Measurements from ENCODE around the gene KDM6A.
"Not testable (repeated sequence)": the region's sequence is repeated elsewhere in the genome, so short reads cannot be mapped to it uniquely, and the experiment has no call there.

The KDM6A gene

DNA sequence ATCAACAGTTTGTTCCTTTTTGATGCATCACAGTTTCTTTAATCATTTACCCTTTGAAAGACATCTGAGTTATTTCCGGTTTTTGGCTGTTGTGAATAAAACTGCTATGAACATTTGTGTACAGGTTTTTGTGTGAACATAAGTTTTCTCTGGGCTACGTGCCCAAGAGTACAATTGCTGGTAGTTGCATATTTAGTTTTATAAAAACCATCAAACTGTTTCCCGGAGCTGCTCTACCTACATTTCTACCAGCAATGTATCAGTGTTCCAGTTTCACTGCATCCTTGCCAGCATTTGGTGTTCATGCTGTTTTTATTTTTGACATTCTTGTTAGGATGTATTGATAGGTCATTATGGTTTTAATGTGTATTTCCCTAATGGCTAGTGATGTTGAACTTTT is 17.3 kb downstream of the KDM6A start:
- DNase-seq = no peak

DNA sequence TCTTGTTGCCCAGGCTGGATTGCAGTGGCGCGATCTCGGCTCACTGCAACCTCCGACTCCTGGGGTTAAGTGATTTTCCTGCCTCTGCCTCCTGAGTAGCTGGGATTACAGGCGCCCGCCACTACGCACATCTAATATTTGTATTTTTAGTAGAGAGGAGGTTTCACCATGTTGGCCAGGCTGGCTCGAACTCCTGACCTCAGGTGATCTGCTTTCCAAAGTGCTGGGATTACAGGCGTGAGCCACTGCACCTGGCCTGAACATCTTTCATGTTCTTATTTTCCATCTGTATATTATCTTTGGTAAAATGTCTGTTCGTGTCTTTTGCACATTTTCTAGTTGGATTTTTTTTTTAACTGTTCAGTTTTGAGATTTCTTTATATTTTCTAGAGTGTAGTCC is 17.7 kb downstream of the KDM6A start:
- DNase-seq = not testable (repeated sequence)

DNA sequence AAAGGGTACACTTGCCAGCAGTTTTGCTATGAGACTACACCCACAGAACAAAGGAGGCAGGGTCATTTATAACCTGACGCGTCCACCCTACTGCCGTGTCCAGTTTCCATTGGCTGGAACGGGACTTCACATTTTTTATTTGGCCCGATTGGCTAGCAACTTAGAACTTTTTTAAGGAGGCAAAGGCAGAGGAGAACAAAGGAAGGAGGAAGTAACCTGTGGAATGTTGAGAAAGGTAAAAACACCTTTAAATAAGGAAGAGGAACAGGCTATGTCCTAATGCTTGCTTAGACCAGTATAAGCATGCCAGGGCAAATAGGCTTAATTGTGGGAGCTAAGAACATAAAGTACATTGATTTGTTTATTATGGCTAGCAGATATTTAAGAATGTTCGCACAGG is 18.7 kb downstream of the KDM6A start:
- no peak for DNase-seq

DNA sequence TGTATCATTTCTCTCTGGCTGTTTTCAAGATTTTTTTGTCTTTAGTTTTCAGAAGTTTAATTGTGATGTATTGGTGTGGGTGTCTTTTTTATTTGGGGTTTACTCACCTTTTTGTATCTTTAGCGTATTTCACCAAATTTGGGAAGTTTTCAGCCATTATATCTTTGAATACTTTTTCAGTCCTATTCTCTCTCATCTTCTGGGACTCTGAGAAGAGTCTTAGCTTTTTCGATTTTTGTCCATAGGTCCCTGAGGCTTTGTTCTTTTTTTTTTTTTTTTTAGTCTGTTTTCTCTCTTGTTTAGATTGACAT is 23.8 kb downstream of the KDM6A start:
- no peak for DNase-seq

DNA sequence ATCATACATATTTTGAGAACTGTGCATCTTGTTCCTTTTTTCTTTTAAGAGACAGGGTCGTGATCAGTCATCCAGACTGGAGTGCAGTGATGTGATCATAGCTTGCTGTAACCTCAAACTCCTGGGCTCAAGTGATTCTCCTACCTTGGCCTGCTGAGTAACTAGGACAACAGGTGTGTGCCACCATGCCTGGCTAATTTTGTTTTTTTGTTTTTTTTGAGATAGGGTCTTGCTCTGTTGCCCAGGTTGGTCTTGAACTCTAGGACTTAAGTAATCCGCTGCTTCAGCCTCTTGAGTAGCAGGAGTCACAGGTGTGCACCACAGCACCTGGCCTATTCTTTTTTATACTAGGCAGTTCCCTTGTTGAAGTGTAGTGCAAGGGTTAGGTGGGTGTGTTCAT is 24.6 kb downstream of the KDM6A start:
- DNase-seq = no peak

DNA sequence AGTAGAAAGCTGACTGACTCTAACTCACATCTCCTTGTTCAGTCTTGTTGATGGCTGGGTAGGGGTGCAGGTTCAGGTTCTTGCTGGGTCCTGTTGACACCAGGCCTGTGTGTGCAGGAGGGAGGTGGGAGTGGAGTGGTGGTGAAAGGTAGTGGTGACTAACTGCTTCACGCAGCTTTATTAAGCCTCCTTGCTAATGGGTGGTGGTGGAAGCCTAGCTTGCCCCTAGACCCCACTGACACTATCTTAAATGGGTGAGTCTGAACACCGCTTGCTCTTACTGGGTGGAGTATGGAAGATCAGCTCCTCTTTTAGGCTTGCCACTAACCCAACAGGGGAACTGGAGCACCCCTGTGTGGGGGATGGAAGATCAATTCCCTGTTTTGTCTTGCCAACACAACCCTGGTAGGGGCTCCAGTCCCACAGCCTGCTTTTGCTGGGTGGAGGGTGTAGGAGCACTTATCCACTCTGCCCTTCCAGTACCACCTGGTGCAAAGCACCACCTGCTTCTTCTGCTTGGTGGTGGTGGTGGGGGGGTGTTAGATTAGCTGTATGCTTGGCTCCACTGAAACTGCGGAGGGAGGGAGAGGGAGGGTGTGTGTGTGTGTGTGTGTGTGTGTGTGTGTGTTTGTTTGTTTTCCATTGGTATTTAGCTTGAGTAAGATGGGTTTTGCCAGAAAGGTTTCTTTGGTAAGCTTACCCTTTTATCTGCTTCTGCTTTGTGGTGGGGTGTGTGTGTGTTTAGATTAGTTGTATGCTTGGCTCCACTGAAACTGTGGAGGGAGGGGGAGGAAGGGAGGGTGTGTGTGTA is 25.6 kb downstream of the KDM6A start:
- no peak for DNase-seq

DNA sequence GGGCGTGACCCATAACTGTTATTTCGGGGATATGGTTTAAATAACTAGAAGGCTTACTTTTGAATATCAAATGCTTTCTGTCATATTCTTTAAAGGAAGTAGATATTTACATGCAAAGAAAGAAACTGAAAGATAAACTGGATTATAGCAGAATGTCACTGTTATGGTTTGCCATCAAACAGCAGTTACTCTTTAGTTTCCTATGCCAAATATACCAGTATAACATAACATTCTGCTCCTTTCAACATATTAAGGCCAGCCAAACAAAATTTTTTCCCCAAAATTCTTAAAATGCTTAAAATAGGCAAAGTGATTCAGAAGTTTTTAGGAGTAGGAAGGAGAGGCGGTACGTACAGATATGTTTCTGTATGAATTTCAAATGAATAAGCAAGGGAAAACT is 27.0 kb downstream of the KDM6A start:
- DNase-seq = no peak

DNA sequence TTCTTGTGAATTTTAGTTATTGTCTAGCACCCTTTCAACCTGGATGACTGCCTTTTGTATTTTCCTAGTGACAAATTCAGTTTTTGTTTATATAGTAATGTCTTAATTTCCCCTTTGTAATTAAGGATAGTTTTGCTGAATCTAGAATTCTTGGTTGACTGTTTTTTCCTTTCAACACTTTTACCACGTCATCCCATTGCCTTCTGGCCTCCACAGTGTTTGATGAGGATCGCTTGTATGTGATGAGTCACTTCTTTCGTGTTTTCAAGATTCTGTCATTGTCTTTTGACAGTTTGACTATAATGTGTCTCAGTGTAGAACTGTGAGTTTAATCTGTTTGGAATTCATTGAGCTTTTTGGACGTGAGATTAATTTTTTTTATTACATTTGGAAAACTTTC is 30.1 kb downstream of the KDM6A start:
- DNase-seq = no peak

DNA sequence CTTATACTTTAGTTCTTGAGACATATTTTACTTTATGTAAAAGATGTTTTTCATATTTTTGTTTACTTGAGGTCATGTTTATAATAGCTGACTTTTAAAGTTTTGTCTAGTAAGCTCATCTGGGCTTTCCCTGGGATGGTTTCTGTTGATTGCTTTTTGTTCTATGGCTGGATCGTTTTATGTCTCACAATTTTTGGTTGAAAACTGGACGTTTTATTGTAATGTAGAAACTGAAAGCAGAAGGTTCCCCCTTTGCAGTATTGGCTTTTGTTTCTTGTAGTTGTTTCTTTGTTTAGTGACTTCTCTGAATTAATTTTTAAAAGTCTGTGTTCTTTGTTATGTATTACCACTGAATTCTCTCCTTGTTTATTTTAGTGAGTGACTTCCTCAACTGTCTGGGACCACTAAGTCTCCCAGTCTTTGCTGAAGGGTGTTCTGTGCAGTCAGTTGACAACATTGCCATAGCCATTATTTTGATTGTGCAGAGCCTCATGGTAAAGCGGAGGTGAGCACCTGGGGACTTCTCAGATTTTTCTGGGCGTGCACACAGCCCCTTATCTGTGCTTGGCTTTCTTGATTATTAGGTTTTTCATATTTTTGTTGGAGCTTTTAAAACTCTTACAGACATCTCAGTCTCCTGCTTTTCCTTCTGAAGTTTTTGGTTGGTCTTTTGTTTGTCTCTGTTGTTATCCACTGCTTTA is 31.0 kb downstream of the KDM6A start:
- DNase-seq = no peak

DNA sequence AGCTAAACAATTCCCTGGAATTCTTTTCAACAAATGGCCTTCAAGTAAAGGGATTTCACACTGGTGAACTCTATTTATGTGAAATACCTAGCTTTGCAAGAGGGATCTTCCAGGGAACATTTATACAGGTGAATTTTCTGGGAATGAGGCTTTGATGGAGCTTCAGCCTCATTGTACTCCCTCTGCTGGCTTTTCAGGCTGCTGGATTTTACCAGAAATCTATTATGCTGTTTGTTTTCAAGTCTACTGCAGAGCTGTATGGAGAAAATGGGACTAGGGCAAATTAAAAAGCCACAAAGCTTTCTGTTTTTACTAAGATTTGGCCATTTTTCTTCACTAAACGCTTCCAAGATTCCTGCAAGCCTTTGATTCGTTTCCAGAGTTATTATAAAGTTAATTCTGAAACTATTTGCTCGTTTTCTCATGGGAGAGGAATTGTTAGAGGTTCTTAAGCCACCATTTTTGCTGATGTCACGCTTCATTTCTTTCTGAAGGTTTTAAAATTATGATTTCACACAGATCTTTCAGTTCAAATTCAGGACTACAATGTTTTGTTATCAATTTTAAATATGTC is 31.6 kb downstream of the KDM6A start:
- DNase-seq = no peak

DNA sequence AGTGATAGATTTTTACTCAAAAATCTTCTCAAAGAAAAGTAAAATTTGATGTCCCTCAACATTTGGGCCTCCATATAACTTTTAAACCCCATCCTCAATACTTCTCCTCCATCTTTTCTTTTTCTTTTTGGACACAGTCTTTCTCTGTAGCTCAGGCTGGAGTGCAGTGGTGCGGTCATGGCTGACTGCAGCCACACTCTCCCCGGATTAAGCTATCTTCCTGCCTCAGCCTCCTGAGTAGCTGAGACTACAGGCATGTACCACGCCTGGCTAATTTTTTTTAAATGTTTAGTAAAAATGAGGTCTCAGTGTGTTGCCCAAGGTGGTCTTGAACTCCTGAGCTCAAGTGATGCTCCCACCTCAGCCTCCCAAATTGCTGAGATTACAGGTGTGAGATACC is 33.1 kb downstream of the KDM6A start:
- DNase-seq = no peak

DNA sequence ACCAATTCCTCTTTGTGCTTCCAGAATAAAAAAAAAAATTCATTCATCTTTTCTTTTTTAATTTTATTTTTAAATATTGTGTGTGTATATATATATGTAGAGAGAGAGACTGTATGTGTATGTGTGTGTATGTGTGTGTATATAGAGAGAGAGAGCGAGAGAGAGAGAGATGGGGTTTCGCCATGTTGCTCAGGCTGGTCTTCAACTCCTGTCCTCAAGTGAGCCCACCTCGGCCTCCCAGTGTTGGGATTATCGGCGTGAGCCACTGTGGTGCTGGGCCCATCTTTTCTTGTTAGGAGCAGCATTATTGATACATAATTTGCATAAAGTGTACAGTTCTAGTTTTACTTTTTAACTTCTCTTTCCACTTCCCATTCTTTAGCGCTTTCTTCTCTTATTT is 33.6 kb downstream of the KDM6A start:
- no peak for DNase-seq

DNA sequence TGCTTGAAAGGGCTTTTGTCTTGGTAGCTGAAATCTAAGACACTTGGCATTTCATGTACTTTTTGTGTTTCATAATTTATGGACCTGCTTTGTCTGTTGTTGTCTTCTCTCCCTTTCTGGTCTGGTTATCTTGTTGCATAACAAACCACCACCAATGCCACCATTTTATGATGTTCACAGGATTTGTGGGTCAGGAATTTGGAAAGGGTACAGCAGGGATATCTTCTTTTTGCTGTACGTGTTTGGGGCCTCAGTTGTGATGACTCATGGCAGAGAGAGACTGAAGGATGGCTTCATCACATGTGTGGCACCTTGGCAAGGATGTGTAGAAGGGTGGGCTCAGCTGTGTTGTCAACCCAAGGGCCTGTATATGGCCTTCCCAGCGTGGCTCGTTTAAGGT is 35.2 kb downstream of the KDM6A start:
- DNase-seq = no peak

DNA sequence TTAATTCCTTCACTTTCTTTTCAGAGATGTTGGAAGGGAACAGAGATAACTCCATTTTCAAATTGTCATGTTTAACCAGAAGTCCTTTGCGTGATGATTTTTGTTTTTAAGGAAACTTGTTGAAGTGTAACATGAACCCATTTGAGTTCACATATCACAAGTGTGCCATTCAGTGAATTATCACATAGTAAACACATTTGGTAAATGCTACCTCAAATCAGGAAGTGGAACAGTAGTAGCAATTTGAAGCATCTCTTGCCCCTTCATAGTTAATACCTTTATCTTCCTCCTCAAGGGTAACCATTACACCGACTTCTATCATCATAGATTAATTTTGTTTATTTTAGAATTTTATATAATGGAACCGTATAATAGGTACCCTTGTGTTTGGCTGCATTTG is 35.8 kb downstream of the KDM6A start:
- DNase-seq = no peak

DNA sequence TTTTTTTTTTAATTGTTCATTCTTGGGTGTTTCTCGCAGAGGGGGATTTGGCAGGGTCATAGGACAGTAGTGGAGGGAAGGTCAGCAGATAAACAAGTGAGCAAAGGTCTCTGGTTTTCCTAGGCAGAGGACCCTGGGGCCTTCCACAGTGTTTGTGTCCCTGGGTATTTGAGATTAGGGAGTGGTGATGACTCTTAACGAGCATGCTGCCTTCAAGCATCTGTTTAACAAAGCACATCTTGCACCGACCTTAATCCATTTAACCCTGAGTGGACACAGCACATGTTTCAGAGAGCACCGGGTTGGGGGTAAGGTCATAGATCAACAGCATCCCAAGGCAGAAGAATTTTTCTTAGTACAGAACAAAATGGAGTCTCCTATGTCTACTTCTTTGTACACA is 37.5 kb downstream of the KDM6A start:
- DNase-seq = not testable (repeated sequence)

DNA sequence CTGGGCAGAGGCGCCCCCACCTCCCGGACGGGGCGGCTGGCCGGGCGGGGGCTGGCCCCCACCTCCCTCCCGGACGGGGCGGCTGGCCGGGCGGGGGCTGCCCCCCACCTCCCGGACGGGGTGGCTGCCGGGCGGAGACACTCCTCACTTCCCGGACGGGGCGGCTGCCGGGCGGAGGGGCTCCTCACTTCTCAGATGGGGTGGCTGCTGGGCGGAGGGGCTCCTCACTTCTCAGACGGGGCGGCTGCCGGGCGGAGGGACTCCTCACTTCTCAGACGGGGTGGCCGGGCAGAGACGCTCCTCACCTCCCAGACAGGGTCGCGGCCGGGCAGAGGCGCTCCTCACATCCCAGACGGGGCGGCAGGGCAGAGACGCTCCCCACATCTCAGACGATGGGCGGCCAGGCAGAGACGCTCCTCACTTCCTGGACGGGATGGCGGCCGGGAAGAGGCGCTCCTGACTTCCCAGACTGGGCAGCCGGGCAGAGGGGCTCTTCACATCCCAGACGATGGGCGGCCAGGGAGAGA is 38.1 kb downstream of the KDM6A start:
- not testable (repeated sequence) for DNase-seq

DNA sequence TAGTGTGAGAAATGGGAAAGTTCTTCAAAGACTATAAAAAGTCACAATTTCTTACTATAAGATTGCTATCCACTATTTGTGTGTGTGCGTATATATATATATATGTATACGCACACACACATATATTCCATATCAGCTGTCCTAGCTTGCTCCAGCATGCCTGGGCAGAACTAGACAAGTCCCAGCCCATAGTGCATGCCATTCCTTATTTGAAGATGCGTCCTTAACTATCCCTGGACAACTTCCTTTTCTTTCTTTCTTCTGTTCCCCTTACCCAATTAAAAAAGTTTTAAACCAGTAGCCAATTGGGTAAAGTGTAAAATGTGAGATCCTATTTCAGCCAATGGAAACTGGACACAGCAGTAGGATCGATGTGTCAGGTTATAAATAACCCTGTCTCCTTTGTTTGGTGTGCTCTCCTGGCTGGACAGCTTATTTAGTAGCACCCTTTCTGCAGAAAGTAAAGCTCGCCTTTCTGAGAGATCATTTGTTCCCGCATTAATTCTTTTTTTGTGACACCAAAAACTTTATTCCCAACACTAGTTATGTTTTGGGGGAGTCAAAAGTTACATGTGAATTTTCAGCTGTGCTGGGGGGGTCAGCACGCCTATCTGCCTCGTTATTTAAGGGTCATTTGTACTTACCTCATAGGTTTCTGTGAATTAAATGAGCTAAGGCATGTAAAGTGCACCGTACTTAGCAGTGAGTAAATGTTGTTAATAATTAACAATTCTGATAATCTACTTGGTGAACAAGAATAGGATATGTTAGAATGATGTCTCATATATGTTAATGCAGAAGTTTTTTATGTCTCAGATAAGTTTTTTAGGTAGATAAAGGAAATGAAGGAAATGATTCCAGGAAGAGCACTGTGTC is 40.9 kb downstream of the KDM6A start:
- DNase-seq = no peak

DNA sequence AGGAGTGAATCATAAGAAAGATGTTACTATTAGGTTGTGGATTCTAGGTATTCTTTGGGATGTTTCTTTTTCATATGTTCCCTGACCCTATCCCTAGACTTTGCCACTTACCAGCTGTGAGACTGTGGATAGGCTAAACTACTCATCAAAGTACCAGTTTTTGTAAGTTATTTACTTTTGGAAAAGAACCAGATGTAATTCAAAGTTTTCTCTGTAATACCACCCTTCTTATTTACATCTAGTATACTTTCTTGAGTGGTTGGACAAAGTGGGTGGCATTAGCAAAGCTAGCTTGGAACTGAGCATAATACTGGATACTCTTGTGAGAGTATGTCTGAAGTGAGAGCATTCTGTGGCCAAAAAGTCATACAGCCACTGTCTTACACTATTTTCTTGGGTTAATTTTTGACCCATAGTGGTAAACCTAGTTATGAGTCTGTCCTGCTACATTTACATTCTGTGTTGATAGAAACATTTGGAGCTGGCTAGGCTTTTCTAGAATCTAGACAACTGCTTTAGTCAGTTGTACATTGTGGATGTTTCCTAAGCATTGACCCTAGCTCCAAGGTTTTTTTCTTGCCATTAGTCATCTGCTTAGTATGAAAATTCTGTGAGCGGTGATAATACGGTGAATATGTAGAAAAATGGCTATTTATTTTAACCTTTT is 41.7 kb downstream of the KDM6A start:
- DNase-seq = no peak

DNA sequence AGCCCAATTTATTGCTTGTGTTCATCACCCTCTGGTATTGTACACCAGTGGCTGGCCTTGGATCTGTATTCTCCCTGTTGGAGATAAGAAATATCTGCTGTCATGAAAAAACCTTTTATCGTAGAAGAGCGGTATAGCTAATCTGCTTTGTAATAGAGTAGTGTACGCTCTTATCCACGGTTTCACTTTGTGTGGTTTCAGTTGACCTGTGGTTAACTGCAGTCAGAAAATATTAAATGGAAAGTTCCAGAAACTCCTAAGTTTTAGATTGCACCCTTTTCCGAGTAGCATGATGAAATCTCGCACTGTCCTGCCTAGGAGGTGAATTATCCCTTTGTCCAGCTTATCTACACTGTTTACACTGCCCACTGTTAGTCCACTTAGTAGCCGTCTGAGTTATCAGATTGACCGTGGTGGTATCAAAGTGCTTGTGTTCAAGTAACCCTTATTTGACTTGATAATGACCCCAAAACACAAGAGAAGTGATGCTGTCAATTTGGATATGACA is 42.4 kb downstream of the KDM6A start:
- no peak for DNase-seq

DNA sequence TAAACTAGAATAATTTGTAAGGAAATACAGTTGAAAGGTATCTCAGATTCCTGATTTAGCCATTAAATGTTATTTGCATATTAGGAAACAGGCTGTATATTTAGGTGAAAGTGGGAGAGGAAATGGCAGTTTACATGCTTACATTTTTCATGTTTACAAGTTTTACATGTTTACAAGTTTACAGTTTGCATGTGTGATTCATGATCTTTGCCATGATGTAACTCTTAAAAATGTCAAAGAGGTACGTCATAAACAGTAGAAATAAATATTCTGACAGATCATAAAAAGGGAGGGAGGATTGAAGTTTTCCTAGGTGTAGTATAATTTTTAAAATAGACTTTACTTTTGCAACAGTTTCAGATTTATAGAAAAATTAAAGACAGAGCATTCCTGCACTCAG is 45.7 kb downstream of the KDM6A start:
- no peak for DNase-seq

DNA sequence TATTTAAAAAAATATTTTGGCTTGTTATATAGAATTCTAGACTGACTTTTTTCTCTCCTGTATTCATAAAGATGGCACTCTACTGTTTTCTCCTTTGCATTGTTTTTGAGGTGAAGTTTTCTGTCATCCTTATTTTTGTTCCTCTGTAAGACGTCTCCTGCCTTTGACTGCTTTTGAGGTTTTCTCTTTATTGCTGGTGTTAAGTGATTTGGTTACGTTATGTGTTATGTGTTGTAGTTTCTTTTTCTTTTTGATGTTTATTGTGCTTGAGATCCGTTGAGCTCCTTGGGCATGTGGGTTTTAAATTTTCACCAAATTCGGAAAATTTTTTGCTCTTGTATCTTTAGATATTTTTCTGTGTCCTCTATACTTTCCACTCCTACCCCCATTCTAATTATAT is 50.0 kb downstream of the KDM6A start:
- DNase-seq = no peak

DNA sequence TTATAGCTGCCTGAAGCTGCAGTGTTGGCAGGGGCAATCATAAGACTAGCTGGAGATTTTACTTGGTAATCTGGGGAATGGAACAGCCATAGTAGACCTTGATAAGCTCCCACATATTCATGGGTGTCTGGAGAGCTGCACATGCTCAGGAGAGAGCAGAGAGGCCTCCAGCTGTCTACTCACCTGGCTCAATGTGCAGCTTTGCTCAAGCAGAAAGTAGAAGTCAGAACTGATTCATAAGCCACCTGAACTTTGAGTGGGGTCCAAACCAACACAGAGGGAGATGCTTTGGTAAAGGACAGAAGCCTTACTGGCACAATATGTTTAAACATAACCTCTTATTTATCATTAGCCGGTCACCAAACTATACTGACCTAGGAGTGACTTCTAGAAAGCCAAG is 54.4 kb downstream of the KDM6A start:
- DNase-seq = no peak
